GM18517 (cell line): ENCODE data around the gene CELA2A.

Experiments used
- ATAC-seq: cut with Tn5 transposase; IDR thresholded peaks from one replicate; pipeline ENCODE4 v1.9.1; 2021; ENCODE audit warnings: mild to moderate bottlenecking, moderate library complexity; ENCODE audit not compliant: unreplicated experiment

The CELA2A gene

DNA sequence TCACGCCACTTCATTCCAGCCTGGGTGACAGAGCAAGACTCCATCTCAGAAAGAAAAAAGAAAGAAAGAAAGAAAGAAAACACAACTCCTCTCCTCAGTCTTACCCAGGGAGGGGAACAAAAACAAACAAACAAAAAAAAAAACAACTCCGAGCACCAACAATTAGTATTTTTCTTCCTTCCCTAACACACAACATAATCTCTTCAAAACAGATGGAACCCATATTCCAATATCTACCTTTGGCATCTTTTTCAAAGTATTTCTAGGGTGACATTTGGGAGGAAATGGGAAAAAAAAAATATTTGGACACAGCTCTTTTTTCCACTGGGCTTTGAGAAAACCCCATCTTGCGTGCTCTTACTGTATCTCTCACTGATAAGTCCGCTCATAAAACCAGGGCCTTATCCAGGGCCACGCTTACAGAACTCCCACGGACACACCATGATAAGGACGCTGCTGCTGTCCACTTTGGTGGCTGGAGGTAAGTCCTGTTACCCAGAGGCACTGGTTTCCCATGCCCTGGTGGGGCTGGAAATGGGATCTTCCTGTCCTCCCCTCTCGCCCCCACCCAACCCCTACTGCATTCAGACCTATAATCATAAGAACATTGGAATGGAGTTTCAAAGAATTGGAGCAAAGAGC lies at the start of gene CELA2A:
CELA2A (plus strand) TSS at position 420 of the 642 bp plus-strand sequence; CDS start at position 442, 22 bp downstream.
- ATAC-seq, result no peak

DNA sequence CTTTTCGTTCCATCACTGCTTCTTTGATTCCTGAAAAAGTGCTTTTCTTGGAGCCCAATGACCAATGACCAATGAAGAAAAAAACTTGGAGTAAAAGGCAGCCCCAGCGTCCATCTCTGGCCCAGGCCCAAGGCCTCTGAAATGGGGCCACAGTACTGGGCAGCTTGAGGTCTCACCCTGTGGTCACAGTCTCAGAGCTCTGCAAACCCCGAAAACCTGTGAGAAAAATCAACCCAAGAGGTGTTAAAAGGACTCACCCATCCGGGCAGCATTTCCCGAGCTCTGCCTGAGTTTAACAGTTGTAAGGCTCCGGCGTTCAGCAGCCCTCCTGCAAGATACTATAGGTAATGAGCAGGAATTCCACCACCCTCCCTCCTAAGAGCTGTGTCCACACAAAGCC lies 49.0 kb upstream of the CELA2A start:
- no peak for ATAC-seq

DNA sequence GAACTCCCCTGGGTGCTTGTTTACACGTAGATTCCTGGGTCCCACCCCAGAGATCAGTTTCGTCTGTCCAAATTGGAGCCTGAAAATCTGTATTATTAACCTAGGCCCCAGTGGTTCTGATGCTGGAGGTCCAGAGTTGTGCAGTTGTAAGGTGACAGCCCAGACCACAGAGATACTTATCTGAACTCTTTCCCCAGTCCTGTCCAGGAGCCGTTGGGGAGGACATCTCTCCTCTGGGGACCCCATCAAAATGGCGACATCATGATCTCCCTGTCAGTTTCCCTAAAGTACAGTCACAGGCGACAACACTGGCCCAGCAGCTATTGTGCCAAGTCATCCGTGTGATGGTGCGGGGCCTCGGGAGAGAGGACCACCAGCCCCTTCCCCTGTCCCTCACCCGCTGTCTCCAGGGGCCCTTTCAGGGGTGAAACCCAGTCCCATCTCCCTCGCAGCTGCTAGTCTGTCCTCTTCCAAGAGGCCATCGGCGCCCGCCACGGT lies 47.6 kb upstream of the CELA2A start:
- ATAC-seq, result no peak

DNA sequence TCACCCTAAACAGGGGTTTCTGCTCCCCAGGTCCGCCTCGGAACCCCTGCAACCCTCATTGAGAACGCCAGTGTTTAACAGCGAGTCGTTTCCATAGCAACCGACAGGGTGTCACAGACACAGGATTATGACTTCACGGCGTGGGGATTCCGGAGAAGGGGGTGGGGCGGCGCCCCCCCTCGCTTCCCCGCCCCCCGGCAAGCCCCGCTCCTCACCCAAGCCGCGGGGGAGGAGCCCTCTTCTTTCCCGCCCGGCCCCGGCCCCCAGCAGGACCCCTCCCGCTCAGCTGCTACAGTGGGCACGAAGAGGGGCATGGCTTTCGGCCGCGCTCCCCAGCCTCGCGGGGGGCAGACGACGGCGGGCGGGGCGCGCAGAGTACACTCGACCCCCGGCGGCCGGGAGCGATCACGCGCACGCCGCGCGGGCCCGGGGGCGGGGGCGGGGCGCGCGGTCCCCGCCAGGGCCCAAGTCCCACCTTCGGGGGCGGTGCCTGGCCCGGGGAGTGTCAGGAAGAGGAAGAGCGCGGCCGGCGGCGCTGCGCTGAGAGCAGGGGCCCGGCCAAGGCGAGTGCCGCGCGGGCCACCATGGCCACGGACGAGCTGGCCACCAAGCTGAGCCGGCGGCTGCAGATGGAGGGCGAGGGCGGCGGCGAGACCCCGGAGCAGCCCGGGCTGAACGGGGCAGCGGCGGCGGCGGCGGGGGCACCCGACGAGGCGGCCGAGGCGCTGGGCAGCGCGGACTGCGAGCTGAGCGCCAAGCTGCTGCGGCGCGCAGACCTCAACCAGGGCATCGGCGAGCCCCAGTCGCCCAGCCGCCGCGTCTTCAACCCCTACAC lies 46.9 kb upstream of the CELA2A start, which contains the start of gene EFHD2:
EFHD2 (plus strand) TSS at position 501 of the 835 bp plus-strand sequence; CDS start at position 585, 84 bp downstream.
- ATAC-seq, result peak; percentile 68

DNA sequence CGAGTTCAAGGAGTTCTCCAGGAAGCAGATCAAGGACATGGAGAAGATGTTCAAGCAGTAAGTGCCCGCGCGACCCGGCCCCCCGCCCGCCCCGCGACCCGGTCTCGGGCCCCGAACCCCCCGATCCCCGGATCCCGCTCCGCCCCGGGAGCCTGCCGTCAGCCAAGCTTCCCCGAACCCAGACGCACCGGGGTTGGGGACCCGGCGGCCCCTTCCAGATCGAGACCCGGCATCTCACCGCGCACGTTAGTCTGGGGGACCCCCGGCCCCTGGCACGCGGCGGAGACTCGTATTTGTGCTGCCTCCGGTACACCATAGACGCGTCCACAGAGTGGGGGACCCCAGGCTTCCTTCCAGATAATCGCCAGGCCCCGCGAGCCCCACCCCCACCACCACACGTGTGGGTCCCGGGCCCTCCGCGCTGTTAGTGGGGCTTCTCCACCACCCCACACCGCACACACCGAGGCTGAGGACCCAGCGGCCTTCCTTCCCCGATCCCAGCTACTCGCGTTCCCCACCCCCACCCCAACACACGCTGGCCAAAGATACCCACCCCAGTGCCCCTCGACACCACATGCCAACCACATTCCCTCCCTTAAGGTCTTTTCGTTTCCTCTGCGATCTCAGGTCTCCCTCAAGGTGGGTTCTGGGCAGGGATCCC lies 46.2 kb upstream of the CELA2A start:
- ATAC-seq, result no peak

DNA sequence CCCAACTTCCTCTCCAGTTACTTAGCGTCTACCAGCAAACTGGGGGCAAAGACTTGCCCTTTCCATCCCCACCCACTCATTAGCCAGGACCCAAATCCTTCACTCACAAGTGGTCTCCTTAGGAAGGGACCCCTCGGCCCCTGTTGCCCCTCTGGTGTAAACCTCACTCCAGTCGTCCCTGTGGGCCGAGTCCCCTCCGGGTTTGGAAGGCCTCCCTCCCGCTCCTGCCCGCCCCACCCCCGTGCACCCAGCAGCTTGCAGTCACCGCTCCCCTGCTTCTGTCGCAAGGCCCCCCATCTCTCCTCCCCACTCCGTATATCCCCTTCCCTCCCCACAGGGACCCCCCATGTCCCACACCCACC lies 45.7 kb upstream of the CELA2A start:
- no peak for ATAC-seq

DNA sequence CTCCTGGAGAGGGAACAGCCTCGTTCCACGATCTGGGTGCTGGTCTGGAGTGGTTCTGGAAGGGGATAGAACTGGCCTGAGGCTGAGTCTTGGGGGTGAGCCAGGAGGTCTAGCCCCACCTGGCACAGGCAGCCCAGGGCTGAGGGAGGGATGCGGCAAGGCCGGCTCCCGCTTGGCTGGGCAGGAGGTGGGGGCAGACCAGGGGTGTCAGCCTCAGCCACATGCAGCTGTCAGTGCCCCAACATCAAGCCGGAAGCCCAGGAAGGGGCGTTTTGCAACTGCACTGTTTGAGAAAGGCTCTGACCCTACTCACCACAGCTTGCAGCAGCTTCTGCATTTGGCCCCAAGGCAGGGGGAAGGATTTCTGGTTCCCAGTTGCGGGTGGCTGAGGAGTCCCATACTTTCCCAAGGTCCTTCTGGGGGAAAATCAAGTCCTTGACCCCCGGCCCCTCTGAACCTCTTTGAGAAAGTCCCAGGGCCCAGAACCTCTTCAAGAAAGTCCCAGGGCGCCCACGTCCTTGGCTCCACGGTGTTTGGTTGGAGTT lies 44.9 kb upstream of the CELA2A start:
- peak; percentile 50 for ATAC-seq

DNA sequence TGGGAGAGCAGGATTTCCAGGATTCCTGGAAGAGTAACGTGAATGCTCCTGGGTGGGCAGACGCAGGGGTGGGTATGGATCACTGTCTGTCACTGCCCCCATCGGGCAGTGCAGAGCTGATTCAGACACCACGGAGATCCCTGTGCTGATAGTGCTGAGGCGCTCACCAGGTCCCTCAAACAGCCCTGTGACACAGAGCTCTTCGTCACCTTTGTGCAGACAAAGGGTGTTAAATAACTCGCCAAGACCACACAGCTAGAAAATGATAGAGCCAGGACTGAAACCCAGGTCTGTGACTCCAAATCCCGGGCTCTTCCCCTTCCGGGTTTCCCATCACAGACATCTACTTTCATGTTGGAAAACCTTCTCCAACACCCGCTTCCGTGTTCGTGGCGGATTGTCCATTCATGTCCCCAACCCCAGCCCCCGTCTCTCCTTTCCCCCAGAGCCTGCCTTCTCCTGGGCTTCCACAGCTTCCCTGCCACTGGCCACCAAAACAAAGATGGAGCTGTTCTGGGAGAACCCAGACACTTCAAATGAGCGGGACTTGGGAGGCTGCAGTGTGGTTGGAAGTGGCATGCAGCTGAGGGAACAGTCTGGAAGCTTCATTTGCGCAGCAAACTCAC lies 44.2 kb upstream of the CELA2A start:
- ATAC-seq, result no peak

DNA sequence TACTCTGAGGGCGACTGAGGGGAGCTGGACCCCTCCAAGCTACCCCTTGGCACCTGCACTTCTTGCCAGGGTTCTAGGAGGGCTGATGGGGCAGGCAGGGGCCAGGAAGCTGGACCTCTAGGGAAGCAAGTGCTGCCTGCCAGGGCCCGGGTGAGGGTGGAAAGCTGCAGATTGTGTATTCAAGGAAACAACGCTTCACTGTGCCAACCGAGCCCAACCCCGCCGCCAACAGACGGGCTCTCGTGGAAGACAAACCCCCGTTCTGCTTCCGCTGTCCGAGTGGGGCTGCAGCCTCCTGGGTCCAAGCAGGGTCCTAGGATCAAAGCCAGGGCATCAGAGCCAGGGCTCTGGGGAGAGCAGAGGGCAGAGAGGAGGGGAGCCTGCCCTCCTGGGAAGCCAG lies 43.7 kb upstream of the CELA2A start:
- ATAC-seq, result no peak

DNA sequence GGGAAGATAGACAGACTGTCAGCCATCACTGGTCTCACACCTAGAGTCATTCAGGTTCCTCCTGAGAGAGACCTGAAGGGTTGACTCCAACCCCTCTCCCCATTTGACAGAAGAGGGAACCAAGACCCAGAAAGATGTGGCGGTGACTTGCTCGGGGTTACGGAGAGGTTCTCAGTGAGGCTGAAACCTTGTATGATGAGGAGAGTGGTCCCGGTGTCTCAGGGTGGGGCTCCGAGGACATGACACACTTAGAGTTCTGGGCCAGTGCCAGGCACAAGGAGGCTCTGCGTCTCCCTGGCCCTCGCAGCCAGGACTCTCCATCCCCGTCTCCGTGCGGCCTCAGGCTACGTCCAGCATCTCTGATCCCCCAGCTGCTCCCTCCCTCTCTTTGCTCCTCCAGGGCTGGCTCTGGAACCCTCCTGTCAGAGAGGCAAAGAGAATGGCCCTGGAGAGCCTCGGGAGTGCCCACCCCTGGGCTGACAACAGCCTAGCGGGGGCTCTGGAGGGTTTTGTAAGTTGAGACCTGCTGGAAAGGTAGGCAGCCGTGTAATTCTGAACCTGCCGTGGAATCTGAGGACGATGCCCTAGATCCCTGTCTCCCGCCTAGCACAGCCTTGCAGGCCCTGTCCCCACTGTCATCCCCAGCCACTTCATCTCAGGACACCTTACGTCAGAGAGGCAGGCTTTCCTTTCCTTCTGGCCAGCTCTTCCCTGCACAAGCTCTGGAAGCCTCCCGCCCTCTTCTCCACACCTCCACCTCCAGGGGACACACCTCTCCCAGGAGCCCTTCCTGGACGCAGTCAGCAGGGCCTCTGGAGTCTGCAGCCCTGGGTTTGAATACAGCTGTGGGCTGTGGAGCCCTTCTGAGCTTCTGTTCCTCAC lies 42.7 kb upstream of the CELA2A start:
- ATAC-seq, result no peak

DNA sequence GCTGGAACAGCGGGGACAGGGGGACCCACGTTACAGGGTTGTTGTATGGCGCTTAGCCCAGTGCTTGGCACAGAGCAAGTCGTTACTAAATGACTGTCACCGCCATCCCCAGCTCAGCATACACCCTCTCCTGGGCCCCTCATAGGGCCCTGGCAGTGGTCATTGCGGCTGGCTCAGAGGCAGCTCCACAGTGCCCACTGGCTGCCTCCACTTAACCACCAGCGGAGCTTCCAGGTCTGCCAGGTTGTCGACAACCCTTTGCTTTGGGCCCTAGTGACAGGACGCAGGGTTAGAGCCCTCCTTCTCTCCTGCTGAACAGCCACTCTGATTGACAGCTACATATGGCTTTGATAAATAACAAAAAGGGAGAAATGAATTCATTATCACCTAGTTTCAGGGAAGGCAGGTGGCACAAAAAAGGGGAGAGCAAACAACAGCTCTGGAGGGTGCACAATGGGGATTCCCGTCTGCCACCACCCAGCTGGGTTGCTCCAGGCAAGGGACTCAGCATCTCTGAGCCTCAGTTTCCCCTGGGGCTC lies 42.0 kb upstream of the CELA2A start:
- ATAC-seq, result no peak

DNA sequence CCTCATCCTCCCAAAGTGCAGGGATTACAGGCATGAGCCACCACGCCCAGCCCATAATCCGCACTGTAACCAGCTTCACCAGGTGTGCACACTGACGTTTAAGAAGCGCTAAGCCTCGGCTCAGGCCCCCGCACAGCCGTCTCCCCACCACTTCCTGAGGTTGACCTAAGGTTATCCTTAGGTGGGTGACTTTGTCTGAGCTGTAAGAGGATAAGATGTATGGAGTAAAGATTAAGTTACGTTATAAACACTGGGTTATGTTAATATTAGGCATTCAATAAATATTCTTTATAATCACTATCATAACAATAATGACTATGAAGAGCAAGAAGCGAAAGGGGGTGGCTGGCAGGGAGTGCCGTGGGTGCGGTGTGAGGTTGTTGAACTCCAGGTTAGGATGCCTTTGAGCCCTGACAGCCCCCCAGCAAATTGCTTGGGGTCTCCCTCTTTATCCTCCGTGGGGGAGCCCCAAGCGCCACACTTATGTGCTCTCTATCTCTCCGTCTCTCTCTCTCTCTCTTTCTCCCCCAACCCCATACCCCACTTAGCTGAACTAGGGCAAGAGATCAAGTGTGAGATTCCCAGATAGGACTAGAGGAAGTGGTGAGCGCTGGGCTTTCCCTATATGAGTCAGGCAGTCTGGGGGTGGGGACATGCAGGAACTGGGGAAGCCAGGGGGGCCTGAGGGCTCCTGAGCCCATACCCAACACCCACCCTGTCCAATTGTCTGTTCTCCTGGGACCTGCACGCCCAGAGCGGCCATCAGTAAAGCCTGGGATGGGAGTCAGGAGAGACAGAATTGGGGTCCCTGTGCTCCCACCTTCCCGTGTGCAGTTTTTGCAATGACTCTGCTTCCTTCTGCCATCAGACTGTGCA lies 39.2 kb upstream of the CELA2A start:
- ATAC-seq, result no peak

DNA sequence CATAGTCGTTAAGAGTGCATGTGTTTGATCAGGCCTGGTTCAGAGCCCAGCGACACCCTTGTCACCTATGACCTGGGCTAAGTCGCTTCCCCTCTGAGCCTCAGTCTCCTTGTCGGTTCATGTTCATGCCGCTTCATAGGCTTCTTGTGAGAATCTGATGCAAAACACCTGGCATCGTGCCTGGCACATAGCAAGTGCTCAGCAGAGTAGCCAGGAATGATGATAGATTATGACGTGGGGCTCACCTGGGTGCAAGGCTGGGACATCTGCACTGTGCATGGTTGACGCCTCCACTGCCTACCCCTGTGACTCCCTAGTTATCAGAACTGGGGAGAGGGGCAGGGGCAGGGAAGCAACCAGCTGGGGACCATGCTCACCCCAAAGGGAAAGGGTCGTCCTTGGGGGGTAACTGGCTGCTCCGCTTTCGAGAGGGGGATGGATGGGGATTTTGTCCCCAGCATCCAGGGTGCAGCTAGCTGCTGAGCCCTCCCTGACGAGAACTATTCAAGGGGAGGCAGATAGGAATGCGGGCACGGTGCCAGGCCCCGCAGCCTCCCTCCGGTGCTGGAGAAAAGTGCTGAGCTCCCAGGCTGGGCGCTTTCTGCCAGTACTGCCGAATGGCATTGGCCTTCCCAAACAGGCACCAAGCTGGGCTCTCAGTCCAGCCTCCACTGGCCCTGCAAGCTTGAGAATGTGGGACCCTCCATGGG lies 37.6 kb upstream of the CELA2A start:
- no peak for ATAC-seq

DNA sequence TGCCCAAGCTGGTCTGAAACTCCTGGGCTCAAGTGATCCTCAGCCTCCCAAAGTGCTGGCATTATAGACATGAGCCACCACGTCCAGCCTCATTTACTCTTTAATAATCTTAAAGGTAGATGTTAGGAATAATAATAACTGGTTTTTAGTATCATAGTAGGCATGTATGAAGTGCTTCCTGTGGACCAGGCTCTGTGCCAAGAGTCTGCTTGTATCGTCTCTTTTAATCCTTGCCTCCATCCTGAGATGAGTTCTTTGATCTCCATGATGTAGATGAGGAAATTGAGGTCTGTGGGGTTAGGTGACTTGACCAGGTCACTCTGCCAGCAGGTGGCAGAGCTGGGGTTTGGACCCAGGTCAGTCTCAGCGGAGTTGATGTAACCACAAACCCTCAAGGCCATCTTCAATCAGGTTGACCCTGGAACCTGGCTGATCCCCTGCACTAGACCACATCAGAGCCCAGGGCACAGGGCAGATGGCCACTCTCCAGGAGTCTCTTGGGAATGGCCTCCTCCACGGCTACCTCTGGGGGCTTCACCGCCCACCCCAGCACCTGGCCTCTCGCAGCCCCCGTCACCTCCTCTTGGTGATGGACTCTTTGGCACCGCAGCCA lies 35.6 kb upstream of the CELA2A start:
- no peak for ATAC-seq

DNA sequence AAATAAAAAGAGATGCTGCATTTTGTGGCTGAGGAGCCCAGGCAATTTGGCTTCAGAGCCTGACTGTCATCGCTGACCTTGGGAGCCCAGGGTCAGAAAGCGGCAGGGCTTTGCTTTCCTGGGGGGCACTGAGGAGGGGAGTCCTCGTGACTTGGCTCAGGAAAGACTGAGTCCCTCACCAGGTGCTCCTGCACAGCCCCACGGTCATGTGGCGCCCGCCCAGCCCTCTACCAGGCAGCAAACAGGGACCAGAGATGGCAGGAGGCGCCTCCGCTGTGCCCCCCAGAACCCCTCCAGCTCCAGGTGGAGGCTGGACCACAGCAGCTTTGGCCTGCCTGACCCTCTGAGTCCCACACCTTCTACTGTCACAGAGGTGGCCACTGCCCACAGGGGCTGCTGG lies 33.7 kb upstream of the CELA2A start:
- no peak for ATAC-seq

DNA sequence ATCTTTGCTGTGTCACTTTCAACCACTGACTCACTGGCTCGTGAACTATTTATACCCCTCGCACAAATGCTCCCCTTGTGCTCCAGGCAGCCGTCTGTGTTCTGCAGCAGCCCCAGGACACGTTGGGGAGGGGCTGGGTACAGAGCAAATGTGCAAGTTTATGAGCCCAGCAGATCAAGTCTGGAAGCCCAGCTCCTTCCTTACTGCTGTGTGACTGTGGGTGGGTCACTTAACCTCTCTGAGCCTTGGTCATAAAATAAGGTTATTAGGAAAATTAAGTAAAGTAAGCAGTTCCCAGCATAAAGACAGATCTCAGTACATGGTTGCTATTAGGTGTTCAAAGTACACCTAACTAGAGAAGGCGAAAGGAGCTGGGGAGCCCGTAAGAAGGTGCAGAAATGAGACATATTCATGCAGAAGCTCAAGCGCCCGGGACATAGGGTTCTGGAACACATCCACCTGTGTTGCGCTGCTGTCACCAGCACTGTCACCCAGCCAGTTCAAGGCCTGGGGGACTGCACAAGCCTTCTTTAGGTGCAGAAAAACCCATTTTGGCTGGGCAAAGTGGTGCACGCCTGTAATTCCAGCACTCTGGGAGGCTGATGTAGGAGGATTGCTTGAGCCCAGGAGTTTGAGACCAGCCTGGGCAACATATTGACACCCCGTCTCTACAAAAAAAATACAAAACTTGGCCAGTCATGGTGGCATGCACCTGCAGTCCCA lies 33.0 kb upstream of the CELA2A start:
- no peak for ATAC-seq

DNA sequence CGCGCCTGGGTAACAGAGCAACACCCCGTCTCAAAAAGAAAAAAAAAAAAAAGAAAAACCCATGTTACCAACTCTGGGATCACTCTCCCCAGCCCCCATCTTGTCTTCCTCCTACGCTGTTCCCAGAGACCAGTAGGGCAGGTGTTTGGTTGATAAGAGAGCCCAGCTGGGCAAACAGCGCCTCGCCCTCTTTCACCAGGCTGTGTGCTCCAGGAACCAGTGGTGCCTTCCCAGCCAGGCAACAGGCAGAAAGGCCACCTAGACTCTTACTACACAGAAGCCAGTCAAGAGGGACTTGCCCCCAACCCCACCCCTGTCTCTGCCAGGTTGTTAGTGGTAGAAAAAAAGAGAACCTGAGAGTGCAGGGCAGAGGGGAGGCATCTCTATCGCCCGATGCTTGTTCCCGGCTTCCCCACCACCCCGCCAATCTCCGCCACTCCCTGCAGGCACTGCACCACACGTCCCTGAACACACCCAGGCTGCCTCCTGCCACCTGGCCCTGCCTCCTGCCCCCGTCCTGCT lies 32.3 kb upstream of the CELA2A start:
- ATAC-seq, result no peak
